ENCODE measurements around the gene SRGAP2C. TPM values are rescaled to one million over a fixed set of nuclear protein-coding genes. Genes with fewer than 3 reads are reported as not detected.
"Not testable (repeated sequence)": the region's sequence is repeated elsewhere in the genome, so short reads cannot be mapped to it uniquely, and the experiment has no call there.

The SRGAP2C gene
- total RNA-seq, 1 experiment from 2014 or later, result 37.3 TPM

GRCh38 chr1:121294205-121294570 is 109.4 kb downstream of the SRGAP2C start:
- DNase-seq (ENCODE audit: low read depth, low spot score); in situ Hi-C loops (cut with HindIII; ENCODE audit: low pct_unique_long_range_greater_than_20kb, low sequenced_read_pairs): not testable (repeated sequence)

- in situ Hi-C loops (cut with HindIII; ENCODE audit: low pct_unique_long_range_greater_than_20kb, low sequenced_read_pairs); DNase-seq (ENCODE audit: low read depth, low spot score): not testable (repeated sequence)
These were observed 111.8 kb downstream of the SRGAP2C start for GRCh38 chr1:121296563-121296962.

GRCh38 chr1:121298529-121298928 is 113.8 kb downstream of the SRGAP2C start:
- in situ Hi-C loops (cut with HindIII; ENCODE audit: low pct_unique_long_range_greater_than_20kb, low sequenced_read_pairs); DNase-seq (ENCODE audit: low read depth, low spot score): not testable (repeated sequence)

- in situ Hi-C loops (cut with HindIII; ENCODE audit: low pct_unique_long_range_greater_than_20kb, low sequenced_read_pairs); DNase-seq (ENCODE audit: low read depth, low spot score): not testable (repeated sequence)
These were observed 114.9 kb downstream of the SRGAP2C start for GRCh38 chr1:121299514-121300149.

- DNase-seq (ENCODE audit: low read depth, low spot score); in situ Hi-C loops (cut with HindIII; ENCODE audit: low pct_unique_long_range_greater_than_20kb, low sequenced_read_pairs): not testable (repeated sequence)
These were observed 117.1 kb downstream of the SRGAP2C start for GRCh38 chr1:121301876-121302275.

GRCh38 chr1:121307759-121308158 is 123.0 kb downstream of the SRGAP2C start:
- DNase-seq (ENCODE audit: low read depth, low spot score); in situ Hi-C loops (cut with HindIII; ENCODE audit: low pct_unique_long_range_greater_than_20kb, low sequenced_read_pairs): not testable (repeated sequence)

GRCh38 chr1:121315509-121315908 is 130.7 kb downstream of the SRGAP2C start:
- in situ Hi-C loops (cut with HindIII; ENCODE audit: low pct_unique_long_range_greater_than_20kb, low sequenced_read_pairs); DNase-seq (ENCODE audit: low read depth, low spot score): not testable (repeated sequence)

GRCh38 chr1:121316081-121316480 is 131.3 kb downstream of the SRGAP2C start:
- DNase-seq (ENCODE audit: low read depth, low spot score); in situ Hi-C loops (cut with HindIII; ENCODE audit: low pct_unique_long_range_greater_than_20kb, low sequenced_read_pairs): not testable (repeated sequence)

- DNase-seq (ENCODE audit: low read depth, low spot score); in situ Hi-C loops (cut with HindIII; ENCODE audit: low pct_unique_long_range_greater_than_20kb, low sequenced_read_pairs): not testable (repeated sequence)
These were observed 133.0 kb downstream of the SRGAP2C start for GRCh38 chr1:121317491-121318468.

GRCh38 chr1:121318687-121319086 is 133.9 kb downstream of the SRGAP2C start:
- DNase-seq (ENCODE audit: low read depth, low spot score); in situ Hi-C loops (cut with HindIII; ENCODE audit: low pct_unique_long_range_greater_than_20kb, low sequenced_read_pairs): not testable (repeated sequence)

- DNase-seq (ENCODE audit: low read depth, low spot score); in situ Hi-C loops (cut with HindIII; ENCODE audit: low pct_unique_long_range_greater_than_20kb, low sequenced_read_pairs): not testable (repeated sequence)
These were observed 136.9 kb downstream of the SRGAP2C start for GRCh38 chr1:121321660-121322059.

GRCh38 chr1:121324726-121325125 is 140.0 kb downstream of the SRGAP2C start:
- DNase-seq (ENCODE audit: low read depth, low spot score); in situ Hi-C loops (cut with HindIII; ENCODE audit: low pct_unique_long_range_greater_than_20kb, low sequenced_read_pairs): not testable (repeated sequence)

- DNase-seq (ENCODE audit: low read depth, low spot score), result not testable (repeated sequence)
These were observed 147.4 kb downstream of the SRGAP2C start for GRCh38 chr1:121332141-121332540.

GRCh38 chr1:121332599-121333562 is 148.1 kb downstream of the SRGAP2C start:
- DNase-seq (ENCODE audit: low read depth, low spot score), result not testable (repeated sequence)

More at GRCh38 chr1:121332141-121332540, 147.4 kb downstream of the SRGAP2C start:
- in situ Hi-C loops (cut with HindIII; ENCODE audit: low pct_unique_long_range_greater_than_20kb, low sequenced_read_pairs), result not testable (repeated sequence)

GRCh38 chr1:121337958-121338357 is 153.2 kb downstream of the SRGAP2C start:
- in situ Hi-C loops (cut with HindIII; ENCODE audit: low pct_unique_long_range_greater_than_20kb, low sequenced_read_pairs); DNase-seq (ENCODE audit: low read depth, low spot score): not testable (repeated sequence)

More at GRCh38 chr1:121332599-121333562, 148.1 kb downstream of the SRGAP2C start:
- in situ Hi-C loops (cut with HindIII; ENCODE audit: low pct_unique_long_range_greater_than_20kb, low sequenced_read_pairs), result not testable (repeated sequence)

- in situ Hi-C loops (cut with HindIII; ENCODE audit: low pct_unique_long_range_greater_than_20kb, low sequenced_read_pairs); DNase-seq (ENCODE audit: low read depth, low spot score): not testable (repeated sequence)
These were observed 154.8 kb downstream of the SRGAP2C start for GRCh38 chr1:121339611-121340010.

- in situ Hi-C loops (cut with HindIII; ENCODE audit: low pct_unique_long_range_greater_than_20kb, low sequenced_read_pairs); DNase-seq (ENCODE audit: low read depth, low spot score): not testable (repeated sequence)
These were observed 158.6 kb downstream of the SRGAP2C start for GRCh38 chr1:121343311-121343906.

All from SK-MEL-5 (cell line).